ENCODE measurements around the gene MYO1D. TPM values are rescaled to one million over a fixed set of nuclear protein-coding genes. Genes with fewer than 3 reads are reported as not detected.

MYO1D gene
- total RNA-seq, 1 experiment from 2014 or later, result 1.3 TPM

DNA sequence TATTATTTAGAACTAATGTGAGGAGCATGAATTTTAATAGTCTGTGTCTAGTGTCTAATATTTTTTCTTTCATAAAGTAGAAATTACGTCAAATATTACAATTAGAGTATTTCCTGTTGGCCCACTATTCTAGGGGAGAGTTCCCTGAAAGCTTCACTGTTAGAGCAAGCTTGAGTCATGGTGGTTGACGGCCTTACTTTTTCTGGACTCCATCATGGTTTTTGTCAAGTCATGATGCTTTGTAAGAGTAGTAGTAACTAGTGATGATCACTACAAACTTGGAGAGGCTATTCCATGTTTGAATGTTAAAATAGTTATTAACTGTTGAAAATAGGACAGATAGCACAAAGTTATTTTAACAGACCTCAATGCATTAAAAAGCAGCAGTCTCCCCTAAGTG, 431.0 kb downstream of the MYO1D start:
- no peak for DNase-seq
- peak overlapping the region; percentile 92 for H3K4me3 ChIP-seq
- no peaks in the 10 kb centered on the region; the same call in 1 of the 2 replicates for H3K9me3 ChIP-seq
- peaks cover 3% of the 10 kb centered on the region; the same call in 1 of the 2 replicates for H3K27me3 ChIP-seq
- H3K36me3 ChIP-seq, result peaks cover 58% of the 10 kb centered on the region

GRCh38 chr17:32445497-32445896, 431.4 kb downstream of the MYO1D start:
- H3K9me3 ChIP-seq, result no peaks in the 10 kb centered on the region; the same call in 1 of the 2 replicates
- peak overlapping the region; percentile 92 for H3K4me3 ChIP-seq
- peaks cover 3% of the 10 kb centered on the region; the same call in 1 of the 2 replicates for H3K27me3 ChIP-seq
- DNase-seq, result no peak
- H3K36me3 ChIP-seq, result peaks cover 53% of the 10 kb centered on the region

- H3K9me3 ChIP-seq, result no peaks in the 10 kb centered on the region; the same call in 1 of the 2 replicates
- H3K4me3 ChIP-seq, result peak overlapping the region; percentile 92
- H3K27me3 ChIP-seq, result peaks cover 3% of the 10 kb centered on the region; the same call in 1 of the 2 replicates
- peak; percentile 71 for DNase-seq
- H3K36me3 ChIP-seq, result peaks cover 51% of the 10 kb centered on the region
These were observed 431.9 kb downstream of the MYO1D start for GRCh38 chr17:32445074-32445415.

DNA sequence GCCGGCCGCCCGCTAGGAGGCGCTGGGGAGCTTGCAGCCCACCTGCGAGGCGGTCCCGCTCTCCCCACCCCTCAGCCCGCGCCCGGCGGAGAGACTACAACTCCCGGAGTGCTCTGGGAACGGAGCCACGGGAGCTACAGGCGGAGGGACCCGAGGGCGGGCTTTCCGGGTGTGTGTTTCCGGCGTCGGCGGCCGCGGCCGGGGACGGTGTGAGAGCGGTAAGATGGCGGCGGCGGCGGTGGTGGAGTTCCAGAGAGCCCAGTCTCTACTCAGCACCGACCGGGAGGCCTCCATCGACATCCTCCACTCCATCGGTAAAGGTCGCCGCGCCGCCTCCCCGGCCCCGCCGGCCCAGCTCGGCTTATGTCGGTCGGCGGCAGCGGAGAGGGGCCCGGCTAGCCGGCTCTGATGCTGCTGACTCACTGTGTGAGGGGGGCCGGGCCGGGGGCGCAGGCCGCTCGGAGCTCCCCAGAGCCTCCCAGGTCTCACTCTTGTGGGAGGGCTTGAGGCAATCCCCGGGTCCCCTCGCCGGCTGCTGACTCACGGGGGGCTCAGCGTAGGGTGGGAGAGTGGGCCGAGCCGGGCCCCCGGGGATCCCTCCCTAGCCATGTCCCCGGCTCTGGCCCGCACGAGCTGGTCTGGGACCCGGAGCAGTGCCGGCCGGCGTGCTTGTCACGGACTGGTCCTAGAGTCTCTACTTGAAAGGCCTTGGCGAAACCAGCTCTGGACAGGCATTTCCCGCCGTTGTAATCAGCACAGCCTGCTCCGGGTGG, 432.4 kb downstream of the MYO1D start, which contains the start of gene PSMD11:
Gene PSMD11 (plus strand): TSS at position 210 of the 773 bp plus-strand sequence. CDS start 14 bp downstream, at position 224.
- peak; percentile 99 for DNase-seq
- Histone ChIP-seq H3K27me3 (peaks cover 3% of the 10 kb centered on the region; the same call in 1 of the 2 replicates), H3K4me3 (peak within 1 kb of the TSS; percentile 92), H3K36me3 (peaks cover 47% of the 10 kb centered on the region), H3K9me3 (no peaks in the 10 kb centered on the region; the same call in 1 of the 2 replicates)

DNA sequence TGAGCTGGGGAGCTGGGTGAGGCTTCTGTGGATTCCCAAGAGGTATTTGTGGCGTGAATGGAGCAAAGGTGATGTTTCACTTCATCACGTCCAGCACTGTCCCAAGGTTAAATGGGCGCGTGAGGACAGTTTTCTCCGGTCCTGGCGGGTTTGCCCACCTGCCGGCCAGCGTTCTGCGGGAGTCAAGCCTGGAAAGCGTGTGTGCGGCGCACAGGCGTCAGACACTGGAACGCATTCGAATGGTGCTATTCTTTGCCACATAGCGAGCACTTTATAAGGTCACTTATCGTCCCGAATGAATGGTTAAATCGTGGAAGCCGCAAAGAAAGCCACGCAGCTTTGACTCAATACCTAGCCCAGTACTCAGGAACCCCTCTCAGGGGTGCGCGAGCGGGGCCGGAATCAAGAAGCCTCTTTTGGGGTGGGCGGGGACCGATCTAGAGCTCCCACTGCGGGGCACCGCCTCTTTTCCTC, 433.1 kb downstream of the MYO1D start:
- Histone ChIP-seq H3K27me3 (peaks cover 3% of the 10 kb centered on the region; the same call in 1 of the 2 replicates), H3K9me3 (no peaks in the 10 kb centered on the region; the same call in 1 of the 2 replicates), H3K36me3 (peaks cover 41% of the 10 kb centered on the region), H3K4me3 (peak overlapping the region; percentile 92)
- no peak for DNase-seq

Other genes with a start within 250 kb of the MYO1D start
- 7.4 and 24.3 TPM in 2 replicates for gene TMEM98, start 51.0 kb upstream of the MYO1D start, total RNA-seq (2014; rRNA removed; shearing (Covaris generic); ENCODE audit: low replicate concordance)
- not detected in 2 replicates for gene SPACA3, start 114.7 kb upstream of the MYO1D start, total RNA-seq (2014; rRNA removed; shearing (Covaris generic); ENCODE audit: low replicate concordance)